K562 (cell line): Measurements from ENCODE around the gene ZP3.
"Not testable (repeated sequence)": the region's sequence is repeated elsewhere in the genome, so short reads cannot be mapped to it uniquely, and the experiment has no call there.

ENCODE experiments used
- CREB1 ChIP-seq, 2 experiments: sonication (generic) in 1 of 2; formaldehyde crosslinking in 1 of 2; IDR thresholded peaks; 2 replicates each; pipeline versions ENCODE4 v1.6.1 to v1.8.0; 2012 to 2022; ENCODE audit warnings: inconsistent platforms in 1 of 2, mild to moderate bottlenecking in 1 of 2, missing genetic modification reagents in 1 of 2, moderate library complexity in 1 of 2
- CTBP1 ChIP-seq: fragments of 450-650 bp; IDR thresholded peaks from 2 replicates; pipeline ENCODE4 v1.6.1; 2016; ENCODE audit warnings: borderline replicate concordance
- HIVEP1 ChIP-seq: fragments of 250-450 bp; sonication (Bioruptor Pico); IDR thresholded peaks from 2 replicates; pipeline ENCODE4 v1.4.0; 2020; ENCODE audit warnings: mild to moderate bottlenecking
- HOXB6 ChIP-seq: fragments of 250-450 bp; sonication (Bioruptor Pico); IDR thresholded peaks from 2 replicates; pipeline ENCODE4 v1.5.1; 2022; ENCODE audit warnings: mild to moderate bottlenecking, borderline replicate concordance
- RB1 ChIP-seq: fragments of 450-650 bp; IDR thresholded peaks from 2 replicates; pipeline ENCODE4 v1.6.1; 2017; ENCODE audit warnings: low read depth, mild to moderate bottlenecking
- SRSF1 ChIP-seq: fragments of 200-400 bp; formaldehyde crosslinking; IDR thresholded peaks from 2 replicates; pipeline ENCODE4 v1.6.1; 2017; ENCODE audit warnings: mild to moderate bottlenecking, low read depth, low read length, moderate library complexity
- ZEB2 ChIP-seq: fragments of 450-650 bp; IDR thresholded peaks from 2 replicates; pipeline ENCODE4 v1.6.1; 2016
- ZSCAN32 ChIP-seq: fragments of 450-650 bp; formaldehyde crosslinking; IDR thresholded peaks from 2 replicates; pipeline ENCODE4 v1.4.0; 2020; ENCODE audit warnings: mild to moderate bottlenecking, moderate library complexity
- TF ChIP-seq, protein P1 (sequence below), 3 experiments: fragments of 200-800 bp in 1 of 3; fragments of 250-450 bp in 1 of 3; fragments of 450-650 bp in 1 of 3; sonication (Bioruptor Pico) in 1 of 3; sonication (Bioruptor generic) in 1 of 3; formaldehyde crosslinking in 1 of 3; IDR thresholded peaks; 2 replicates each; pipeline versions ENCODE4 v1.6.1 to v1.8.0; 2016 to 2022; ENCODE audit warnings: mild to moderate bottlenecking in 2 of 3, missing genetic modification characterization in 2 of 3, missing compliant biosample characterization in 1 of 3, moderate library complexity in 1 of 3
- TF ChIP-seq, protein P2 (sequence below), 3 experiments: IDR thresholded peaks in 2 of 3; conservative IDR thresholded peaks in 1 of 3; 2 replicates each; pipeline ENCODE4 v1.5.1; 2011 to 2012; ENCODE audit warnings: low read length in 3 of 3, mild to moderate bottlenecking in 3 of 3, control low read depth in 2 of 3, improper control_type of control experiment in 1 of 3, inconsistent platforms in 1 of 3, low read depth in 1 of 3, mixed read lengths in 1 of 3, moderate library complexity in 1 of 3; ENCODE audit not compliant: insufficient read depth in 2 of 3

DNA sequence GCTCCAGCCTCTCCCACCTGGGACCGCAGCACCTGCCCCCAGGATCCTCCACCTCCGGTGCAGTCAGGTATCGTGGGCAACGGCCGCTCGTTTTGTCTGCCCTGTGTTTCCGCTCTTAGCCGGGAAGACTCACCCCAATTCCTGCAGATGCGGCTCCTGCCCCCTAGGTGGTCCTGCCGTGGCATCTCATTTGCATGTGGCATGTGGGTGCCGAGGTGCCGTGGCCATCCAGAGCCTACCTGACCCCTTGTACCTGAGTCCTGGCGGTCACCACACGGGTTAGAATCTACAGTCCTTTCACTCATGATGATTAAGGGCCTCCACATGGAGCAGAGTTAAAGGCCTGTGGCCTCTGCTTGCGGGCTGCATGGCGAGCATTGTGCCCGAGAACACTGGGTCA, 58.3 kb downstream of the ZP3 start:
- not testable (repeated sequence) for TF ChIP-seq CREB1 (IDR thresholded peaks at IDR 0.05); CREB1 (CRISPR knock-in tag; IDR thresholded peaks at IDR 0.05); HOXB6 (CRISPR knock-in tag); ZSCAN32 (CRISPR knock-in tag); SRSF1; HIVEP1 (CRISPR knock-in tag); ZEB2; RB1; CTBP1
- TF ChIP-seq, protein P1, sequence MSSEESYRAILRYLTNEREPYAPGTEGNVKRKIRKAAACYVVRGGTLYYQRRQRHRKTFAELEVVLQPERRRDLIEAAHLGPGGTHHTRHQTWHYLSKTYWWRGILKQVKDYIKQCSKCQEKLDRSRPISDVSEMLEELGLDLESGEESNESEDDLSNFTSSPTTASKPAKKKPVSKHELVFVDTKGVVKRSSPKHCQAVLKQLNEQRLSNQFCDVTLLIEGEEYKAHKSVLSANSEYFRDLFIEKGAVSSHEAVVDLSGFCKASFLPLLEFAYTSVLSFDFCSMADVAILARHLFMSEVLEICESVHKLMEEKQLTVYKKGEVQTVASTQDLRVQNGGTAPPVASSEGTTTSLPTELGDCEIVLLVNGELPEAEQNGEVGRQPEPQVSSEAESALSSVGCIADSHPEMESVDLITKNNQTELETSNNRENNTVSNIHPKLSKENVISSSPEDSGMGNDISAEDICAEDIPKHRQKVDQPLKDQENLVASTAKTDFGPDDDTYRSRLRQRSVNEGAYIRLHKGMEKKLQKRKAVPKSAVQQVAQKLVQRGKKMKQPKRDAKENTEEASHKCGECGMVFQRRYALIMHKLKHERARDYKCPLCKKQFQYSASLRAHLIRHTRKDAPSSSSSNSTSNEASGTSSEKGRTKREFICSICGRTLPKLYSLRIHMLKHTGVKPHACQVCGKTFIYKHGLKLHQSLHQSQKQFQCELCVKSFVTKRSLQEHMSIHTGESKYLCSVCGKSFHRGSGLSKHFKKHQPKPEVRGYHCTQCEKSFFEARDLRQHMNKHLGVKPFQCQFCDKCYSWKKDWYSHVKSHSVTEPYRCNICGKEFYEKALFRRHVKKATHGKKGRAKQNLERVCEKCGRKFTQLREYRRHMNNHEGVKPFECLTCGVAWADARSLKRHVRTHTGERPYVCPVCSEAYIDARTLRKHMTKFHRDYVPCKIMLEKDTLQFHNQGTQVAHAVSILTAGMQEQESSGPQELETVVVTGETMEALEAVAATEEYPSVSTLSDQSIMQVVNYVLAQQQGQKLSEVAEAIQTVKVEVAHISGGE (CRISPR knock-in tag; IDR thresholded peaks at IDR 0.05): not testable (repeated sequence)
- TF ChIP-seq, protein P2, sequence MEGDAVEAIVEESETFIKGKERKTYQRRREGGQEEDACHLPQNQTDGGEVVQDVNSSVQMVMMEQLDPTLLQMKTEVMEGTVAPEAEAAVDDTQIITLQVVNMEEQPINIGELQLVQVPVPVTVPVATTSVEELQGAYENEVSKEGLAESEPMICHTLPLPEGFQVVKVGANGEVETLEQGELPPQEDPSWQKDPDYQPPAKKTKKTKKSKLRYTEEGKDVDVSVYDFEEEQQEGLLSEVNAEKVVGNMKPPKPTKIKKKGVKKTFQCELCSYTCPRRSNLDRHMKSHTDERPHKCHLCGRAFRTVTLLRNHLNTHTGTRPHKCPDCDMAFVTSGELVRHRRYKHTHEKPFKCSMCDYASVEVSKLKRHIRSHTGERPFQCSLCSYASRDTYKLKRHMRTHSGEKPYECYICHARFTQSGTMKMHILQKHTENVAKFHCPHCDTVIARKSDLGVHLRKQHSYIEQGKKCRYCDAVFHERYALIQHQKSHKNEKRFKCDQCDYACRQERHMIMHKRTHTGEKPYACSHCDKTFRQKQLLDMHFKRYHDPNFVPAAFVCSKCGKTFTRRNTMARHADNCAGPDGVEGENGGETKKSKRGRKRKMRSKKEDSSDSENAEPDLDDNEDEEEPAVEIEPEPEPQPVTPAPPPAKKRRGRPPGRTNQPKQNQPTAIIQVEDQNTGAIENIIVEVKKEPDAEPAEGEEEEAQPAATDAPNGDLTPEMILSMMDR (IDR thresholded peaks at IDR 0.05 in 2 of 3, conservative IDR thresholded peaks at IDR 0.05 in 1 of 3; ENCODE audit: insufficient read depth in 2 of 3, low read depth in 1 of 3, low read length in 3 of 3): not testable (repeated sequence)
